Astrocyte of the cerebellum (primary cell): Measurements from ENCODE around the gene PARVG.

ENCODE experiments used
- DNase-seq: peaks from one replicate; pipeline ENCODE4 v3.0.0-alpha.2; 2011; ENCODE audit warnings: low read depth
- H3K4me3 ChIP-seq: 2 replicates; pipeline ENCODE4 v1.5.1; 2011; ENCODE audit warnings: mild to moderate bottlenecking, low read depth, low read length, moderate library complexity
- CTCF ChIP-seq: IDR thresholded peaks from 2 replicates; pipeline ENCODE4 v1.5.1; 2012; ENCODE audit warnings: low read length, low read depth, moderate library complexity, mild to moderate bottlenecking; ENCODE audit errors: missing control alignments
- in situ Hi-C: cut with HindIII; loops from 2 replicates; pipeline ENCODE4 v1.10.0; 2017; ENCODE audit warnings: low sequenced_read_pairs

PARVG gene

GRCh38 chr22:44191036-44191454, 10.3 kb downstream of the PARVG start:
- in situ Hi-C loops: no loop called here
- no peak for TF ChIP-seq CTCF
- no peak for DNase-seq
- no peak overlapping the region for H3K4me3 ChIP-seq

DNA sequence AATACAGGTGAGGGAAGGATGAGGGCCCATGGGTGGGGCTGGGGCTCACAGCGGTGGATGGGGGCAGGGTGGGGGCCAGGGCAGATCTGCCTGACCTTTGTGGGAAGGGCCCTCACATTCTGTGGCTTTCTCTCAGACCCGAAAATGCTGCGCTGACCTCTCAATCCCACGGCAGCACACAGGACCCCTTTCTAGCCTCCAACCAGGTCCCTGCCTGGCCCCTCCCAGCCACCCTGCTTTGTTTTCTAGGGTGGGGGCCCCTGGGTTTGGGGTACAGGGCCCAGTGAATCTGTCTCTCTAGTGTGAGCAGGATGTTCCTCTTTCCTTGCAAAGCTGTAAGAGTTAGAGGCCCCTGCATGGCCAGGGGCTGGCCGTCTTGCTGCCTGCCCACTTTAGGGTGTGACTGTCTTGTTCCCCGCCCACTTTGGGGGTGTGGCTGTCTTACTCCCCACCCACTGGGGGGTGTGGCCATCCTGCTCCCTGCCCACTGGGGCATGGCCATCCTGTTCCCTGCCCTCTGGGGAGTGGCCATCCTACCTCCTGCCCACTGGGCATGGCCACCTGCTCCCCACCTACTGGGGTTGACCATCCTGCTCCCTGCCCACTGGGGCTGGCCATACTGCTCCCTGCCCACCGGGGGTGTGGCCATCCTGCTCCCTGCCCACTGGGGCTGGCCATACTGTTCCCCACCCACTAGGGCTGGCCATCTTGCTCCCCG, 11.5 kb downstream of the PARVG start:
- H3K4me3 ChIP-seq: no peak overlapping the region
- in situ Hi-C loops: no loop called here
- TF ChIP-seq CTCF: no peak
- no peak for DNase-seq

- in situ Hi-C loops: no loop called here
- DNase-seq: no peak
- H3K4me3 ChIP-seq: no peak overlapping the region
- TF ChIP-seq CTCF: no peak
Observed at GRCh38 chr22:44192816-44193534, 12.2 kb downstream of the PARVG start.

GRCh38 chr22:44193535-44193891, 12.8 kb downstream of the PARVG start:
- H3K4me3 ChIP-seq: no peak overlapping the region
- no peak for DNase-seq
- in situ Hi-C loops: no loop called here
- TF ChIP-seq CTCF: no peak

- in situ Hi-C loops: no loop called here
- TF ChIP-seq CTCF: no peak
- DNase-seq: no peak
- H3K4me3 ChIP-seq: no peak overlapping the region
Observed at GRCh38 chr22:44194569-44194968, 13.8 kb downstream of the PARVG start.

DNA sequence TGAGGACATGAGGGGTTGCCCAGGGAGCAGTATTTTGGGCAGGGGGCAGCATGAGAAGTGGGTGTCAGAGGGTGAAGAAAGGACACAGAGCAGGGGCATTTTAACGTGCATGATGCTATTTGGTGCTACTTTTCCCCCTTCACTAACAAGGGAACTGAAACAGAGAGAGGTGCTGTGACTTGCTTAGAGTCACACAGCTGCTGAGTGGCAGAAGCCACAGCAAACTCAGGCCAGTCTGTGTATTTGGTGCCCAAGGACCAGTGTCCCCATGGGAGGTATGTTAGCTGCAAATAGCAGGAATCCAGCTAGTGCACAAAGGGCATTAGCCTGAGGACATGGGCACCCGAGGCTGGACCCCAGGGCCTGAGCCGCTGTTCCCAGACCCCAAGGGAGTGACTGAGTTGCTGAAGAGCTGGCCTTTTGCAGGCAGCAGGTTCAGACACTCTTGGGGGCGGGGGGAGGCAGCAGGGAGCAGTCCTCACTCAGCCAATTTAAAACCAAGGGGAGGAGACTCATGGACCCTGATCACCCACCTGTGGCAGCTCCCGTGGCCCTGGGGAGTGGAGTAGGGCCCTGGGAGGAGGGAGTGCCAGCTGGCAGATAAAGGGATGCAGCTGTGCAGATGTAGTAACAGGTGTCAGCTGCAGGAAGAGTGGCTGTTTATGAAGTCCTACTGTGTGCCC, 14.6 kb downstream of the PARVG start:
- TF ChIP-seq CTCF: no peak
- no peak for DNase-seq
- H3K4me3 ChIP-seq: no peak overlapping the region
- in situ Hi-C loops: no loop called here
